Caco-2 (cell line): ENCODE data around the gene ADCY4. TPM values are rescaled to one million over a fixed set of nuclear protein-coding genes. Genes with fewer than 3 reads are reported as not detected.
A peak's percentile ranks its signal among the peaks of the same experiment; 100 is the strongest.

Source experiments
- BruUV-seq: library from RNA; stranded (reverse); fragments of 400-500 nt; replicated peaks from 2 replicates; lab custom pipeline; 2021; lab: Mats Ljungman, UMichigan
- CTCF ChIA-PET: fragments of 300-600 bp; sonication (Branson Sonifier 250); formaldehyde crosslinking; loops from one replicate; lab custom pipeline; 2022; ENCODE audit warnings: antibody characterized with exemption; lab: Charles Lee
- POLR2A ChIA-PET: fragments of 300-600 bp; sonication (Branson Sonifier 250); formaldehyde crosslinking; loops from one replicate; lab custom pipeline; 2022; ENCODE audit warnings: antibody characterized with exemption; lab: Charles Lee
- DNase-seq, 2 experiments: peaks; one replicate each; pipeline versions ENCODE4 v3.0.0 to v3.0.0-alpha.2; 2020 to 2022
- H3K27me3 ChIP-seq: replicated peaks from 2 replicates; pipeline ENCODE4 v1.6.0; 2011; ENCODE audit warnings: low read length; ENCODE audit not compliant: control insufficient read depth, insufficient read depth
- H3K36me3 ChIP-seq: 2 replicates; pipeline ENCODE4 v1.5.1; 2011; ENCODE audit warnings: low read length; ENCODE audit not compliant: control insufficient read depth, insufficient read depth
- H3K4me1 ChIP-seq: fragments of 250-450 bp; sonication (Bioruptor Pico); 2 replicates; pipeline ENCODE4 v1.5.1; 2020; ENCODE audit warnings: mild to moderate bottlenecking
- H3K4me3 ChIP-seq: 2 replicates; pipeline ENCODE4 v1.5.1; 2011; ENCODE audit warnings: low read depth, mild to moderate bottlenecking, control low read depth, low read length
- H3K9me3 ChIP-seq: fragments of 250-450 bp; sonication (Bioruptor Pico); 2 replicates; pipeline ENCODE4 v1.5.1; 2020; ENCODE audit warnings: mild to moderate bottlenecking, moderate library complexity
- H3K27ac Mint-ChIP-seq: one replicate; pipeline ENCODE4 v1.8.0; 2022; ENCODE audit warnings: mixed read lengths; ENCODE audit not compliant: unreplicated experiment
- H3K27me3 Mint-ChIP-seq: one replicate; pipeline ENCODE4 v1.8.0; 2022; ENCODE audit warnings: mixed read lengths; ENCODE audit not compliant: insufficient read depth, unreplicated experiment
- H3K36me3 Mint-ChIP-seq: one replicate; pipeline ENCODE4 v1.8.0; 2022; ENCODE audit warnings: mild to moderate bottlenecking, mixed read lengths; ENCODE audit not compliant: insufficient read depth, unreplicated experiment
- H3K4me1 Mint-ChIP-seq: one replicate; pipeline ENCODE4 v1.8.0; 2022; ENCODE audit warnings: low read depth, mixed read lengths; ENCODE audit not compliant: unreplicated experiment
- H3K4me3 Mint-ChIP-seq: one replicate; pipeline ENCODE4 v1.8.0; 2022; ENCODE audit warnings: mild to moderate bottlenecking, moderate library complexity, mixed read lengths; ENCODE audit not compliant: unreplicated experiment
- H3K9me3 Mint-ChIP-seq: one replicate; pipeline ENCODE4 v1.8.0; 2022; ENCODE audit warnings: mixed read lengths; ENCODE audit not compliant: unreplicated experiment
- CTCF ChIP-seq, 2 experiments: fragments of 200-600 bp in 1 of 2; IDR thresholded peaks; 1 replicate in 1 of 2; 2 replicates in 1 of 2; pipeline versions ENCODE4 v1.5.1 to v1.8.0; 2011 to 2022; ENCODE audit warnings: antibody characterized with exemption in 1 of 2, control low read depth in 1 of 2, inconsistent platforms in 1 of 2, low read depth in 1 of 2, low read length in 1 of 2, mild to moderate bottlenecking in 1 of 2, moderate library complexity in 1 of 2; ENCODE audit not compliant: insufficient read depth in 1 of 2, severe bottlenecking in 1 of 2, unreplicated experiment in 1 of 2
- intact Hi-C: fragments of 100-400 bp; cut with micrococcal nuclease; formaldehyde crosslinking; loops from one replicate; pipeline ENCODE4 v1.10.0; 2022; ENCODE audit not compliant: unreplicated experiment
- total RNA-seq: library from RNA; stranded (reverse); gene quantifications from 2 replicates; pipeline ENCODE4 v1.2.3, GENCODE V29; 2022

The ADCY4 gene
- total RNA-seq, 1 experiment from 2014 or later: 0.57 TPM

GRCh38 chr14:24307575-24308341 is 27.1 kb downstream of the ADCY4 start, which contains the start of gene CIDEB:
TSS of gene CIDEB (minus strand) at chr14:24307977. CDS start at chr14:24307858, 119 bp downstream.
- H3K36me3 Mint-ChIP-seq: peaks cover 57% of the 10 kb centered on the region

GRCh38 chr14:24307156-24307574 is 27.7 kb downstream of the ADCY4 start:
- Mint-ChIP-seq H3K36me3 (peaks cover 63% of the 10 kb centered on the region), H3K4me1 (peaks cover 21% of the 10 kb centered on the region), H3K9me3 (no peaks in the 10 kb centered on the region), H3K4me3 (peak overlapping the region; percentile 56), H3K27me3 (no peaks in the 10 kb centered on the region), H3K27ac (peak overlapping the region; percentile 74)
- TSS peak; percentile 4 for BruUV-seq
- peaks cover 21% of the 10 kb centered on the region for H3K4me1 ChIP-seq
- CTCF ChIA-PET: interaction anchor here (0.6 to 4.3 kb wide), 8 partner anchors 9 to 125 kb away, joined by 3 to 54 read pairs (median 10); partner anchors contain the start of genes DHRS1, NOP9 and TINF2
- H3K4me3 ChIP-seq: peak overlapping the region; percentile 5
- no peak for TF ChIP-seq CTCF (IDR thresholded peaks at IDR 0.05; ENCODE audit: insufficient read depth in 1 of 2, low read depth in 1 of 2, low read length in 1 of 2, severe bottlenecking in 1 of 2, unreplicated experiment in 1 of 2)
- H3K27me3 ChIP-seq: no peaks in the 10 kb centered on the region
- POLR2A ChIA-PET: interaction anchor here (0.8 to 1.2 kb wide), 2 partner anchors 65 to 94 kb away, joined by 3 to 5 read pairs; partner anchors contain the start of genes CHMP4A and TINF2
- no peaks in the 10 kb centered on the region for H3K9me3 ChIP-seq
- H3K36me3 ChIP-seq: peaks cover 4% of the 10 kb centered on the region
- no peak for DNase-seq
- intact Hi-C loops: no loop called here

More at GRCh38 chr14:24307575-24308341, 27.1 kb downstream of the ADCY4 start, which contains the start of gene CIDEB:
- ChIA-PET CTCF (interaction anchor here (0.5 to 4.3 kb wide), 23 partner anchors 9 to 249 kb away, joined by 3 to 54 read pairs (median 4); partner anchors contain the start of genes CHMP4A, DHRS1, IRF9 and NOP9), POLR2A (interaction anchor here (0.7 to 1.6 kb wide), 6 partner anchors 8 to 94 kb away, joined by 3 to 11 read pairs (median 4); partner anchors contain the start of genes CHMP4A, DHRS1, NOP9 and TINF2)
- intact Hi-C loops: loop anchor here (1.0 kb wide), 3 partner anchors 8 to 64 kb away; partner anchors contain the start of genes DHRS1, NOP9 and RABGGTA
- TF ChIP-seq CTCF (IDR thresholded peaks at IDR 0.05; ENCODE audit: insufficient read depth in 1 of 2, low read depth in 1 of 2, low read length in 1 of 2, severe bottlenecking in 1 of 2, unreplicated experiment in 1 of 2): peak; percentile 89 to 94
- Histone ChIP-seq H3K4me3 (peak within 1 kb of the TSS; percentile 10), H3K36me3 (peaks cover 4% of the 10 kb centered on the region), H3K27me3 (no peaks in the 10 kb centered on the region), H3K9me3 (no peaks in the 10 kb centered on the region), H3K4me1 (peaks cover 21% of the 10 kb centered on the region)
- Mint-ChIP-seq H3K27me3 (no peaks in the 10 kb centered on the region), H3K4me1 (peaks cover 21% of the 10 kb centered on the region), H3K9me3 (no peaks in the 10 kb centered on the region), H3K4me3 (peak within 1 kb of the TSS; percentile 56), H3K27ac (peak within 1 kb of the TSS; percentile 74)
- no TSS peak for BruUV-seq
- DNase-seq: peak; percentile 82 to 87

- H3K36me3 Mint-ChIP-seq: peaks cover 70% of the 10 kb centered on the region
Observed at GRCh38 chr14:24304019-24304387, 30.9 kb downstream of the ADCY4 start.

More at GRCh38 chr14:24304019-24304387, 30.9 kb downstream of the ADCY4 start:
- H3K27me3 ChIP-seq: no peaks in the 10 kb centered on the region
- H3K9me3 ChIP-seq: no peaks in the 10 kb centered on the region
- TF ChIP-seq CTCF (IDR thresholded peaks at IDR 0.05; ENCODE audit: insufficient read depth in 1 of 2, low read depth in 1 of 2, low read length in 1 of 2, severe bottlenecking in 1 of 2, unreplicated experiment in 1 of 2): no peak
- no TSS peak for BruUV-seq
- no peak overlapping the region for H3K27ac Mint-ChIP-seq
- H3K9me3 Mint-ChIP-seq: no peaks in the 10 kb centered on the region
- POLR2A ChIA-PET: no interaction called here
- H3K4me3 Mint-ChIP-seq: no peak overlapping the region
- DNase-seq: no peak
- intact Hi-C loops: no loop called here
- CTCF ChIA-PET: no interaction called here
- peaks cover 6% of the 10 kb centered on the region for H3K36me3 ChIP-seq
- no peaks in the 10 kb centered on the region for H3K27me3 Mint-ChIP-seq
- H3K4me1 ChIP-seq: peaks cover 21% of the 10 kb centered on the region
- H3K4me1 Mint-ChIP-seq: peaks cover 27% of the 10 kb centered on the region
- no peak overlapping the region for H3K4me3 ChIP-seq
